Colonic mucosa (tissue), 4 donors: ENCODE results near the gene RIPOR2. TPM values are rescaled to one million over a fixed set of nuclear protein-coding genes. Genes with fewer than 3 reads are reported as not detected.

Experiments used
- DNase-seq: peaks from one replicate; pipeline ENCODE4 v3.0.0-alpha.2; 2020
- H3K27ac ChIP-seq: fragments of 200-600 bp; one replicate; pipeline ENCODE4 v1.8.0; 2021
- H3K27me3 ChIP-seq: fragments of 200-600 bp; one replicate; pipeline ENCODE4 v1.8.0; 2021
- H3K36me3 ChIP-seq: fragments of 200-600 bp; one replicate; pipeline ENCODE4 v1.8.0; 2021
- H3K4me1 ChIP-seq: fragments of 200-600 bp; one replicate; pipeline ENCODE4 v1.8.0; 2021; ENCODE audit warnings: mild to moderate bottlenecking
- H3K4me3 ChIP-seq: fragments of 200-600 bp; one replicate; pipeline ENCODE4 v1.8.0; 2021
- H3K9ac ChIP-seq, 2 donors: one replicate each; pipeline ENCODE4 v1.7.0; 2013; ENCODE audit warnings: control low read depth in 2 of 2, low read depth in 2 of 2, low read length in 2 of 2
- H3K9me3 ChIP-seq: fragments of 200-600 bp; one replicate; pipeline ENCODE4 v1.8.0; 2021
- intact Hi-C: fragments of 100-400 bp; cut with DNase I; formaldehyde crosslinking; loops from one replicate; pipeline ENCODE4 v1.14.1; 2022
- total RNA-seq, 2 donors: library from RNA; stranded (reverse); fragmentation: NEBNext Ultra II Directional in 1 of 2; extraction: Animal tissue kit (Norgen Biotek cat#: 25700) in 1 of 2; gene quantifications; one replicate each; pipeline ENCODE4 v1.2.1, GENCODE V29; 2021
- TF ChIP-seq, protein P1 (sequence below): fragments of 200-600 bp; IDR thresholded peaks from one replicate; pipeline ENCODE4 v1.8.0; 2022; ENCODE audit warnings: antibody characterized with exemption, mild to moderate bottlenecking
- donor health status: healthy.
- donor health status: DM: no; HTN: no; CAD: no.
- donor health status: DM: no; HTN: no; CAD: no.

The RIPOR2 gene
- total RNA-seq, 2 donors from 2014 or later = 1.8 to 2.0 TPM

DNA sequence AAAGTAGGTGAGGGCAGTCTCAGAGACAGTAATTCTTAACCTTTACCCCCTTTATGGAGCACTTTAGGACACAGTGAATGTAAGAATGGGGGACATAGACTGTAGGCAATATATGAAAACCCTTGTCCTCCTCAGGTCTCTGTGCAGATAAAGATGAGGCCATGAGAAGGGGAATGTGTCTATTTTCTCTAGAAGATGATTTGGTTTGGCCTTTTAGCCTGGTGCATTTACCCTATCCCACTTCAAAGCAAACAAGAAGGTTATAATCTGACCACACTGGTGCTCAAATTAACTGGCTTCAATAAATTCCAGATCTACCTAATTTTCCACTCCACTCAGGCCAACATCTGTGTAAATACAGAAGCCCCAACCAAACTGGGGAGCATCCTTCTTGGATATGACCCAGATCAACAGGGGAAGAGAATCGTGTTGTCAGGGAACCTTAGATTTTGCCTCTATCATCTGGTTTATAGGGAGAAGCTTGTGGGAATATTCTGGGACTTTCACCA is 42.4 kb downstream of the RIPOR2 start:
- Histone ChIP-seq H3K4me3 (no peak overlapping the region), H3K9me3 (no peaks in the 10 kb centered on the region), H3K36me3 (no peaks in the 10 kb centered on the region), H3K27ac (no peak overlapping the region), H3K4me1 (no peaks in the 10 kb centered on the region), H3K9ac (no peak overlapping the region), H3K27me3 (no peaks in the 10 kb centered on the region)
- no peak for DNase-seq
- intact Hi-C loops = no loop called here
- TF ChIP-seq, protein P1, sequence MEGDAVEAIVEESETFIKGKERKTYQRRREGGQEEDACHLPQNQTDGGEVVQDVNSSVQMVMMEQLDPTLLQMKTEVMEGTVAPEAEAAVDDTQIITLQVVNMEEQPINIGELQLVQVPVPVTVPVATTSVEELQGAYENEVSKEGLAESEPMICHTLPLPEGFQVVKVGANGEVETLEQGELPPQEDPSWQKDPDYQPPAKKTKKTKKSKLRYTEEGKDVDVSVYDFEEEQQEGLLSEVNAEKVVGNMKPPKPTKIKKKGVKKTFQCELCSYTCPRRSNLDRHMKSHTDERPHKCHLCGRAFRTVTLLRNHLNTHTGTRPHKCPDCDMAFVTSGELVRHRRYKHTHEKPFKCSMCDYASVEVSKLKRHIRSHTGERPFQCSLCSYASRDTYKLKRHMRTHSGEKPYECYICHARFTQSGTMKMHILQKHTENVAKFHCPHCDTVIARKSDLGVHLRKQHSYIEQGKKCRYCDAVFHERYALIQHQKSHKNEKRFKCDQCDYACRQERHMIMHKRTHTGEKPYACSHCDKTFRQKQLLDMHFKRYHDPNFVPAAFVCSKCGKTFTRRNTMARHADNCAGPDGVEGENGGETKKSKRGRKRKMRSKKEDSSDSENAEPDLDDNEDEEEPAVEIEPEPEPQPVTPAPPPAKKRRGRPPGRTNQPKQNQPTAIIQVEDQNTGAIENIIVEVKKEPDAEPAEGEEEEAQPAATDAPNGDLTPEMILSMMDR = no peak

DNA sequence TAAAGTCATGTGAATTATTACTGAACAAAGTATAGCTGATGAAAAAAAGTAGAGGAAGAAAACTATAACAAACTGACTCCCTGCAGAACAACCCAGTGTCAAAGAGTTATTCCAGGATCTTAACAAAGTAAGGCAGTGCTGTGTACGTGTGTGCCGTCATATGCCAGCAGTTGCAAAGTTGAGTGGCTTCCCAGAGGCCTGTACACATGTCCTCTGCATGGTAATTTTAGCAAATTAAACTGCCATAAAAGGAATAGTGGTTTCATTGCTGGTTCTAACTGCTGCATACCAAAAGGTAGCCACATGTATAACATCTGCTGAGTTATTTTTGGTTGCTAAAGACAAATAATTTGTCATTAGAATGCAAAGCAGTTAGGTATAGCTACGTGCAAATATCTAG is 44.8 kb downstream of the RIPOR2 start:
- Histone ChIP-seq H3K4me3 (no peak overlapping the region), H3K9me3 (no peaks in the 10 kb centered on the region), H3K9ac (no peak overlapping the region), H3K36me3 (no peaks in the 10 kb centered on the region), H3K27me3 (no peaks in the 10 kb centered on the region), H3K4me1 (no peaks in the 10 kb centered on the region), H3K27ac (no peak overlapping the region)
- intact Hi-C loops = no loop called here
- no peak for DNase-seq
- TF ChIP-seq, protein P1 = no peak

DNA sequence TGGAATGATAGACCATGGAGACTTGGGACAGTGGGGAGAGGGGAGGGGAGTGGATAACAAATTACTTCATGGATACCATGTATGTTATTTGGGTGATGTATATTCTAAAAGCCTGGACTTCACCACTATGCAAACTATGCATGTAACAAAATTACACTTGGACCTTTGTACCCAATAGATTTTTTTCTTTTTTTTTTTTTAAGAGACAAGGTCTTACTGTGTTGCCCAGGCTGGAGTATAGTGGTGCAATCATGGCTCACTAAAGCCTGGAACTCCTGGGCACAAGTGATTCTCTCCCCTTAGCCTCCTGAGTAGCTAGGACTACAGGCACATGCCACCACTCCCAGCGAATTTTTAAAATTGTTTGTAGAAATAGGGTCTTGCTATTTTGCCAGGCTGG is 45.3 kb downstream of the RIPOR2 start:
- Histone ChIP-seq H3K9me3 (no peaks in the 10 kb centered on the region), H3K27ac (no peak overlapping the region), H3K27me3 (no peaks in the 10 kb centered on the region), H3K4me3 (no peak overlapping the region), H3K4me1 (no peaks in the 10 kb centered on the region), H3K9ac (no peak overlapping the region), H3K36me3 (no peaks in the 10 kb centered on the region)
- no peak for DNase-seq
- intact Hi-C loops = no loop called here
- TF ChIP-seq, protein P1 = no peak

DNA sequence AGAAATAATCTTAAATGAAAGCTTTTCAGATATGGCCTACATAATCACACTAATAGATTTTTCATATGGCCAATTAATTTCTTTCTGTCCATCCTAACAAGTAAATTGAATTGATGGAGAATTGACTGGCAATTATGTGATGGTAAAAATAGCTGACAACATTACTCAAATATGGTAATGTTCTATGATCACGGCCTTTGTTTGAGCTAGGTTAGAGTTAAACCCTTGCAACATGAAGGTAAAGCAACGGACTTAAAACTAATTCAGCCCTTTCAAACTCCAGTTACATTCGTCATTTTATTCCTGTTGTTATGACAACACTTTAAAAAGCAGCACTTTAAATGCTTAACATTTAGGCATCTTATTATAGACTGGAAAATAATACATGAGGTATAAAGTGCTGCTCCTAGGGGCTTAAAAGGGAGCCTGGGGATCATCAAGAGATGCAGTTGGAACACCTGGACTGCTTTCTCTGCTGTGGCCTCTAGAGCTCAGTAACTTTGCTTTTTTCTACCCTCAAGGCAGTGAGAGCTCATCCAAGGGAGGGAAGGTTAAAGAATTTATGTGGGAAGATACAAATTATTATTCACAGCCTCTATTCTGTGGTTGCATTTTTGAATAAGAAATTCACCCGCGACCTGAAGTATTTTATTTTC is 46.9 kb downstream of the RIPOR2 start:
- TF ChIP-seq, protein P1 = no peak
- Histone ChIP-seq H3K27me3 (no peaks in the 10 kb centered on the region), H3K27ac (no peak overlapping the region), H3K9ac (no peak overlapping the region), H3K9me3 (no peaks in the 10 kb centered on the region), H3K4me3 (no peak overlapping the region), H3K36me3 (no peaks in the 10 kb centered on the region), H3K4me1 (no peaks in the 10 kb centered on the region)
- intact Hi-C loops = no loop called here
- no peak for DNase-seq

DNA sequence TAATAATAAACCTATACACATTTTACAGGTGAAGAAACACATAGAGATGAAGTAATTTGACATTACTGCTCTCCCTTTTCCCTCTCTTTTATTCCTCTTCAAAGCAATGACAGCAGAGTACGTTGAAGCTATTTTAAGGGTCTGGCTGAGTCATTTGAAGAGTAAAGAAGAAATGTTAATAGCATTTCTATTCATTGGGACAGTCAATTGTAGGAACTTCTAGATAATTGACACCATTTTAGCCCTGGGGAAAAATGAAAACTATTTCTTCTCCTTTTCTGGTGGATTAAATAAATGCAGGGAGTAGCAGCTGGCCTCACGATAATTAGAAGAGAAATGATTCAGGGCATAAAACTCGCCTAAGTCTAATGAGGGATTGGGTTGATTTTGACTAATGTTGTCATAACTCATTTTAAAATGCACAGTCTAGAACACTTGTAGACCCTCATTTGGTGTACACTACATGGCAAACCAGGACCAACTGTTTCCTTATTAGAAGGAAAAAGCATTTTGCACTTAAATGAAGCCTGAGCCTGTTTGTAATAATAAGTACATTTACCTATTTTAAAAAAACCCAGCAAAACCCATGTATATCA is 48.1 kb downstream of the RIPOR2 start:
- intact Hi-C loops = no loop called here
- TF ChIP-seq, protein P1 = no peak

More for the DNA sequence above, 48.1 kb downstream of the RIPOR2 start:
- Histone ChIP-seq H3K27ac (no peak overlapping the region), H3K4me3 (no peak overlapping the region), H3K36me3 (no peaks in the 10 kb centered on the region), H3K4me1 (no peaks in the 10 kb centered on the region), H3K27me3 (no peaks in the 10 kb centered on the region), H3K9me3 (no peaks in the 10 kb centered on the region), H3K9ac (no peak overlapping the region)
- DNase-seq = no peak
